Tibial artery (tissue), 4 donors: ENCODE results near the gene CASK.

Experiments
- DNase-seq, 2 donors: peaks; one replicate each; pipeline ENCODE4 v3.0.0-alpha.2; 2019
- H3K27ac ChIP-seq, 2 donors: fragments of 200-600 bp; sonication (generic) in 1 of 2; 1 replicate in 1 of 2; 2 replicates in 1 of 2; pipeline ENCODE4 v1.5.1; 2018 to 2019; ENCODE audit warnings: mild to moderate bottlenecking in 1 of 2
- H3K27me3 ChIP-seq, 2 donors: fragments of 200-600 bp; sonication (generic) in 1 of 2; one replicate each; pipeline versions ENCODE4 v1.5.1 to v1.6.0; 2016 to 2019
- H3K36me3 ChIP-seq, 3 donors: fragments of 200-600 bp; sonication (generic) in 2 of 3; one replicate each; pipeline ENCODE4 v1.5.1; 2016 to 2019; ENCODE audit warnings: mild to moderate bottlenecking in 2 of 3
- H3K4me1 ChIP-seq, 4 donors: fragments of 200-600 bp; sonication (generic) in 2 of 4; 1 replicate in 3 of 4; 2 replicates in 1 of 4; pipeline ENCODE4 v1.5.1; 2016 to 2019
- H3K4me3 ChIP-seq, 2 donors: fragments of 200-600 bp; sonication (generic) in 1 of 2; 1 replicate in 1 of 2; 2 replicates in 1 of 2; pipeline ENCODE4 v1.5.1; 2018 to 2019; ENCODE audit warnings: mild to moderate bottlenecking in 2 of 2
- H3K9me3 ChIP-seq, 3 donors: fragments of 200-600 bp; sonication (generic) in 1 of 3; one replicate each; pipeline ENCODE4 v1.5.1; 2016 to 2019
- CTCF ChIP-seq, 2 experiments: fragments of 200-600 bp in 1 of 2; fragments of 450-650 bp in 1 of 2; IDR thresholded peaks; one replicate each; pipeline ENCODE4 v1.5.1; 2017 to 2019; ENCODE audit warnings: antibody characterized with exemption in 2 of 2, mild to moderate bottlenecking in 1 of 2, moderate library complexity in 1 of 2
- intact Hi-C: fragments of 100-400 bp; cut with DNase I; formaldehyde crosslinking; loops from one replicate; pipeline ENCODE4 v1.15.0; 2023; ENCODE audit warnings: low total_unique reads

CASK gene

DNA sequence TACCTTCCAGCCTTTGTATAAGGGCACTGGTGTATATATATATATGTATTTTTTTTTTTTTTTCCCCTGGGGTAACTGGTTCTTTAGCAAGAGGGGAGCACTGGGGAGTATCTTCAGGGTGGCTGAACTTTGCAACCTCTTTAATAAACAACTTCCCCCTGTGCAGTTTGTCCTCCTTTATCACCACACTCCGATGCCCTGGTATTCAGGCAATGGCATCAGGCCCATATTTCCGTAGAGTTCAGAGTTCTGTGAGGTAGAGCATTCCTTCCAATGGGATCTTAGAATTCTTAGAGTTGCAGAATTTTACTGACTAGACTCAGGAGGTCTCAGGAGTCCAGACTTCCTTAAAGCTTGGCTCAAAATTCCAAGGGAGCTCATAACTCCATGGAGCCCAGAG is 451.6 kb downstream of the CASK start:
- TF ChIP-seq CTCF (IDR thresholded peaks at IDR 0.05) = no peak
- intact Hi-C loops = no loop called here

DNA sequence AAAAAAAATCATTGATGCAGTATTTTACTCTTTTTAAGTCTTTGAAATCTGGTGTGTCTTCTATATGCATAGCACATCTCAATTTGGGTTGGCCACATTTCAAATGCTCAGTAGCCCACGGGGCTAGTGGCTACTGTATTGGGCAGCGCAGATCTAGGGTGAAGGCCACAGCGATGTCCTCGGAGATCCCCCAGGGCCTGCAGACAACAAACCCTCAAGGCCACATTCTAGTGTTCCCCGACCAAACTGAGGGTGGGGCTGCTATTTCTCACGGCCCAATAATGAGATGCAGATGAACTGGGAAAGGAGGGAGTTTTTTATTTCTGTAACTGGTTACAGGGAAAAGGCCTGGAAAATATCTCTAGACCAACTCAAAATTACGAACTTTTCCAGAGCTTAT is 452.6 kb downstream of the CASK start:
- no peak for DNase-seq
- Histone ChIP-seq H3K27me3 (no peaks in the 10 kb centered on the region), H3K27ac (no peak overlapping the region), H3K9me3 (no peaks in the 10 kb centered on the region), H3K4me1 (peaks cover 0 to 3% (median 0%) of the 10 kb centered on the region in 4 donors), H3K36me3 (no peaks in the 10 kb centered on the region), H3K4me3 (no peak overlapping the region)
- TF ChIP-seq CTCF (IDR thresholded peaks at IDR 0.05) = no peak
- intact Hi-C loops = no loop called here

More for the DNA sequence above, 451.6 kb downstream of the CASK start:
- Histone ChIP-seq H3K27me3 (no peaks in the 10 kb centered on the region), H3K4me3 (no peak overlapping the region), H3K4me1 (peaks cover 0 to 3% (median 0%) of the 10 kb centered on the region in 4 donors), H3K9me3 (no peaks in the 10 kb centered on the region), H3K36me3 (no peaks in the 10 kb centered on the region), H3K27ac (no peak overlapping the region)
- DNase-seq = no peak

DNA sequence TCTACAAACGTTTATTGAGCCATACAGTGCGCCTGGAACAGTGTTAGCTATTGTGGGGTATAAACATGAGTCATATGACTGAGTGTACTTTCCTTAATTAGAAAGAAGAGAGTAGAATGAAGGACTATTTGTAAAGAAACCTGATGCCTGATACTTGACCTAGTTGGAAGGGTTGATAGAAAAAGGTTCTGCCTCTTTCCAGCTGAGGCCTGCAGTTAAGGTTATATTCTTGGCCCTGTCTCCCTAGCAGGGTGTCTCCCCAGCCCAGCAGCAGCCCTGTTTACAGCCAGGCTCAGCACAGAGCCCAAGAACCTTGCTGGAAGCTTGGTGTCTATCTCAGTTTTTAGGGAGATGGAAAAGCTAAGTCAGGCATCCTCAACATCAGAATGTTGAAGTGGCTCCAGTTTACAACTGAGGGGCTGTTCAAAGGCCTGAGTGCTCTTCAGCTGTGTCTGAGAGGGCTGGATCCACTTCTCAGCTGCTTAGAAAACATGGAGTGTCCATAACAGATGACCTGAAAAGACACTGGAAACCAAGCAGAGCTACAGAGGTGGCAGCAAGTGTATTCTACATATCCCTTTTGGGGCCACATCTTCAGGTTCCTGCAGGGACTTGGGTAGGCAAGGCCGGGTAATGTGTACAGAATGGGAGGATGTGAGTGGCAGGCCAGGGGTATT is 454.6 kb downstream of the CASK start:
- no peak overlapping the region for H3K4me3 ChIP-seq
- intact Hi-C loops = no loop called here

More for the DNA sequence above, 454.6 kb downstream of the CASK start:
- no peak overlapping the region for H3K27ac ChIP-seq
- peaks cover 0 to 3% (median 0%) of the 10 kb centered on the region in 4 donors for H3K4me1 ChIP-seq
- DNase-seq = no peak
- no peak for TF ChIP-seq CTCF (IDR thresholded peaks at IDR 0.05)
- no peaks in the 10 kb centered on the region for H3K27me3 ChIP-seq
- no peaks in the 10 kb centered on the region for H3K9me3 ChIP-seq
- no peaks in the 10 kb centered on the region for H3K36me3 ChIP-seq
